GM19455 (cell line): ENCODE measurements around the gene SYT6.

Experiments
- ATAC-seq: cut with Tn5 transposase; IDR thresholded peaks from one replicate; pipeline ENCODE4 v1.9.1; 2021; ENCODE audit not compliant: unreplicated experiment

Gene SYT6

DNA sequence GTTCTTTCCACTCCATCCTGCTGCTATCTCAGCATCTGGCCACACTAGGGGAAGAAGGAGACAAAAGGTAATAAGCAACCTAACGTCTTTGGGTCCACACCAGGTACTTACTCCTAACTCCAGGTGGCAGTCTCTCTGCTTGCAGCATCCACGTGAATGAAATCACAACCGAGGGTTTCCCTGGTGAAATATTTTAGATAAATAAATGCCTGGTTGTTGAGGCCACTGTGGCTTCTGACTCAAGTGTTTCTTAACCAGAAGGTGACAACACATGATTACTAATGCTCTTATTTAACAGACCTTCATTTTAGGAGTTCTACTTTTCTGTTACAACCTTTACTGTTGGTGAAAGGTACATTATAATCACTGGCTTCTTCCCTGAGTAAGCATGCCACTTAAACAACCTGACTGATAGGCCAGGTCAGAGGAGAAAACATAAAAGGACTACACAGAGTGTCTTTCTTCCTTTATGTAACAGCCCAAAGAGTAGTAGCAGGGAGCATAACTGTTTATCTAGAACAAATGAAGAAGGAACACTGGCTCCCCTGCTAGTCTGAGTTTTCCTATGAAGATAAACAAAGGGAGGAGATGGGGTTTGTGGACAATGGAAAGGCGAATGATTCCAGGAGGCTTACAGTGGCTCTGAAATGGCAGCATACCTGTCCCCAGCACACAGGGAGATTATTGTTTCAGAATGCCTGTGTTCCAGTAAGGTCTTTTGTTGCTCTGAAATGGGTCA is 59.9 kb downstream of the SYT6 start:
- no peak for ATAC-seq

DNA sequence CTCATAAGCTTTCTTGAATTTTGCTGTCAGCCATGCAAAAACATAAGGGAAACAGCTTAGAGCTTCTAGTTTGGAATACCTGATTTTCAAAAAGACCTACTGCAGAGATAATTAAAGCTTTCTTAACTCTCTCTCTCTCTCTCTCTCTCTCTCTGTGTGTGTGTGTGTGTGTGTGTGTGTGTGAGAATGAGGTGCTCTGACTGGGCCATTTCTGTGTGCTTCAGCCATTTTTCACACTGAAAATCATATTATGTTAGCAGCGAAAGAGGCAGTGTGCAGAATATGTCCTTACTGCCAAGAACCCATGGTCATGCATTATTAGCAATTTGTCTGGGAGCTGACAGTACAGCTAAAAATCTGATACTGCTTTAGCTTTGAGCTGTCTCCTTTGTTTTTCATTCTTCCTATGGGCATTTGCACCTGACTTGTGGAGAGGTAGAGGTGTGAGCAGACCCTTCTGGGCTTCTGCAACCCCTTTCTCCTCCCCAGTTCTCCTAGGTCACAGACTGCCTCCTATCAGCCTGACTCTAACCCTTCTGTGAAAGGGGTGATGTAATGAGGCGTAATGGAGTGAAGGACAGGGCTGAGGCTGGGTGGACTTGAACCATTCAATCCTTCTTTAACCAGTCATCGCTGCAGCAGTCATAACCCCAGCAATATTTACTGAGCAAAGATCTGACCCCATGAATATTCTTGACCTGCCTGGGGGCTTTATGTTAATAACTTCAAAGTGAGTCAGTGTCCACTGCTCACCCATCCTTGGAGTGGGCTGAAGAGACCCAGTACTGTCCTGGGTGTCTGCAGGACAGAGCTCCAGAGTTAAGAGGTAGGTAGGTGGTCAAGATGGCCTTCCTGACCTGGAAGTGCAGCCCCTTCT is 61.2 kb downstream of the SYT6 start:
- ATAC-seq, result no peak

GRCh38 chr1:114091711-114092110 is 62.0 kb downstream of the SYT6 start:
- ATAC-seq, result no peak

- ATAC-seq, result no peak
Measured at GRCh38 chr1:114090738-114091505, 62.7 kb downstream of the SYT6 start.

- no peak for ATAC-seq
Measured at GRCh38 chr1:114089502-114090138, 64.0 kb downstream of the SYT6 start.

GRCh38 chr1:114088392-114089299 is 65.0 kb downstream of the SYT6 start:
- no peak for ATAC-seq

DNA sequence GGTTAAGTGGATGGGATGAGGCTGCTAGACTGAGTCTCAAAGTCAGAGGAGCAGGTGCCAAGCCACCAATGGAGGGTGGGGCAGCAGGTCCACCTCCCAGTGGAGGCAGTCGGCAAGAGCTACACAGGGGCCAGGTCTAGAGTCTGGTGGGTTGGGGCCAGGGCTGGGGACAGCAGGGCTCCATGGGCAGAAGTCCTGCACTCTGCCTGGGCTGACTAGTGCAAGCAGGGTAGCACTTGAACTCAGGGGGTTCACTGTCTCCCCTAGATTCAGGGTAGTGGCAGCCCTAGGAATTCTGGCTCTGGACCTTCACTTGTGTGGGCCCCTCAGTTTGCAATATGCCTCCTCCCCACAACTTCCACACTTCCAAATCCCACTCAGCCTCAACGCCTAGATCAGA is 66.2 kb downstream of the SYT6 start:
- no peak for ATAC-seq

DNA sequence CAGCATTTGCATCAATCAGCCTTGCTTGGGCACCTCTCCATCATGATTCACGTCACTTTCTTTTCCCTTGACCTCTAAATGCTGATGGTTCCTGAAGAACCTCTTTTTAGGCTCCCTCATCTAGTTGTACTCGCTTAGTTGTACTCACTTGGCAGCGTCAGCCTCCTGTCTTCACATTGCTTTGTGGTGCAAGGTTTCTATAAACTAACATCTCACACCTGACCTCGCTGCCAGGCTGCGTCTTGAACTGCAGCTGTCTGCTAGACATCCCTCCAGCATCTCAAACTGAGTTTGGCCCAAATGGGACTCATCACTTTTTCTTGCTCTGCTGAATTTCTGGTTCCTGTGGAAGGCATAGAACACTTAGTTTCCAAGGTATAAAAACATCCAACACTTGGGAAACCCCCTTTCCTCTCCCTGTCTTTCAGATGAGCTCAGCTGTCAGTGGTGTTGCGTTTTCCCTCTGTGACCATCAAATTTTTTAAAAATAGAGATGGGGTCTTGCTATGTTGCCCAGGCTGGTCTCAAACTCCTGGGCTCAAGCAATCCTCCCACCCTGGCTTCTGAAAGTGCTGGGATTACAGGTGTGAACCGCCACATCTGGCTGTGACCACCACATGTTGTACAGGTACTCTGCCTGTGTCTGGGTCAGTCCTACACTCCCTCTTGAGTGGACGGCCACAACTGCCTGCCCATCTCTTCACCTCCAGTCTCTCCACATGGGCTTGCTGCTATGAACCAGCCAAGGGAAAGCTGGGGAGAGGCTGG is 66.9 kb downstream of the SYT6 start:
- ATAC-seq, result no peak

GRCh38 chr1:114082867-114083585 is 70.6 kb downstream of the SYT6 start:
- no peak for ATAC-seq

GRCh38 chr1:114082304-114082630 is 71.4 kb downstream of the SYT6 start:
- no peak for ATAC-seq

GRCh38 chr1:114081437-114082303 is 72.0 kb downstream of the SYT6 start:
- no peak for ATAC-seq

DNA sequence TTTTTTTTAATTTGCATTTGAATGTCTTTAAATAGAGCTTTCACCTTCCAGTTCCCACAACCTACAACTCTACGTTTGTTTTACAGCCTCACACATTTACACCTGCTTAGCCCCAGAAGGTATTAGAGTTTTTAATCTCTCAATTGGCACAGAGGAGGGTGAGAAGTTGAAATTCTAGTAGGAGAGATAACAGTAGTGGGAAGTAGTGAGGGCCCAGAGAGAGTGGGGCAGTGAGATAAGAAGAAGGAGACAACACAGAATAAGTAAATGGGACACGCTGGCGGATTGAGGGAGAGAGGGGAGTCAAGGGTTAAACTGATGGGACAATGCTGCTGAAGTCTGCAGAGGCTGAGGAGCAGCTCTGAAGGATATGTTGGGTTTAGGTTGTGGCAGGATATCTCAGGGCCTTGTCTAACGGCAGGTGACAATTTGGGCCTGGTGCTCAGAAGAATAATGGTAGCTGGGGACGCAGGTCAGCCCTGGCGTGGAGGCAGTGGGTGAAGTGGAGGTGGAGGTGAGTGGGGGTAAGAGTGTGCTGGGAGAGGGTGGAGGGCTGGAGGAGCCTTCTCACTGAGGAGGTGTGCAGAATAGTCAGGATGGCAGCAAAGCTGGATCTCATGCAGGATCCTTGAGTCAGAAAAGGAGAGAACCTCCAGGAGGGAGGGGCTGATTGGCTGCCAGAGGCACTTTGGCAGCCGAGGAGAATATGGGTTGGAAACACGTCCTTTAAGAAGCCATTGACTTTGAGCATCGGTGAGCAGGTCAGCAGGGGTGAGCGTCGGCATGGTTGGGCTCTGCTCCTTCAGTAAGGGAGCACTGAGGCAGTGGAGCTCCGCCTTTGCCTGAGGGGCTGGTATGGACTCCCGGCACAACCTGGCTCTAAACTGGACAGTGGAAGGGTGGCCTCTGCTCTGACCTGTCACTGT is 72.9 kb downstream of the SYT6 start:
- ATAC-seq, result no peak

DNA sequence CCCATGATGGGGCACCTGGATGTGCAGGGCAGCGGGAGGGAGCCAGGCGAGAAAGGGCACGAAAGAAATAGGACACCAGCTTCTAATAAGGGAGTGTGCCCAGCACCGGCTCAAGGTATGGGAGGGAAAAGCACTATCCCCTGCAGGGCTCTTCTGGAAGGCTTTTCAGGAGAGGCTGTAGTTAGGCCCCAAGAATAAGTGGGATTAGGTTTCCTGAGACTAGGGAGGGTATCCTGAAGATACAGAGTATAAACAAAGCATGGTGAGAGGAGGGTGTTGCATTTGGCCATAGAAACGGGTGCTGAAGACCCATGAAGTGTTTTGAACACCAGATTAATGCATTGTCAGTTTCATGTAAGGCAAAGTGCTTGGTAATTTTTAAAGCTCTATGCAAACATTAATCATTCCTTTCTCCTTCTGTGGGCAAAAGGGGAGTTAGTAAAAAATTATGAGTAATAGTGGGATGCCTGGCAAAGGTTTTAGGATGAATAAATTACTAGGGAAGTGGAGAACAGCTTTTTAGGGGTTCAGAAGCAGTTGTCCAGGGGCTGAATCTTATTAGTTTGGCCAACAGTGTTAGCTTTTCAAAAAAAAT is 74.0 kb downstream of the SYT6 start:
- ATAC-seq, result no peak

- ATAC-seq, result no peak
Measured at GRCh38 chr1:114078116-114078515, 75.6 kb downstream of the SYT6 start.

DNA sequence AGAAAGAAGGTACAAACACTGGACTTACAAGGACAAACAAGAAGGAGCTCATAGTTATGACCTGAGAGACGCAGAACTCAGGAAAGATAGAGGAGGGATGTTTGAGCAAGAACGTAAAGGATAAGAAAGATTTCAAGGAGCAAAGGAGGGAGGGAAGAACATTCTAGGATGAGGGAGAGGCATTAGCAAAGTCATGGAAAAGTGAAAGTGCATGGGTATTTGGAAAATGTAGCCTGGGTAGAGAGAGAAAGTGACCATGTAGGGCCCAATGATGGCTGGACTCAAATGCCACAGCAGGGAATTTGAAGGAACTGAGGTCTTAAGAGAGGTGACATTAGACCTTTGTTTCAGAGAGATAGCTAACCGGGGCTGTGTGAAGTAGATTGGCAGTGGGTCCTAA is 76.5 kb downstream of the SYT6 start:
- no peak for ATAC-seq

GRCh38 chr1:114076308-114076707 is 77.4 kb downstream of the SYT6 start:
- ATAC-seq, result no peak
